ENCODE data around the gene ZNF726. TPM values are rescaled to one million over a fixed set of nuclear protein-coding genes. Genes with fewer than 3 reads are reported as not detected.
"Not testable (repeated sequence)": the region's sequence is repeated elsewhere in the genome, so short reads cannot be mapped to it uniquely, and the experiment has no call there.

ZNF726 gene
- total RNA-seq, result 1.7 and 2.2 TPM in 2 replicates
- long read RNA-seq, partial matches to known transcripts, result 0 of 7 reads
- long read RNA-seq, other reads (novel, unspliced or antisense), result 5 of 7 reads

DNA sequence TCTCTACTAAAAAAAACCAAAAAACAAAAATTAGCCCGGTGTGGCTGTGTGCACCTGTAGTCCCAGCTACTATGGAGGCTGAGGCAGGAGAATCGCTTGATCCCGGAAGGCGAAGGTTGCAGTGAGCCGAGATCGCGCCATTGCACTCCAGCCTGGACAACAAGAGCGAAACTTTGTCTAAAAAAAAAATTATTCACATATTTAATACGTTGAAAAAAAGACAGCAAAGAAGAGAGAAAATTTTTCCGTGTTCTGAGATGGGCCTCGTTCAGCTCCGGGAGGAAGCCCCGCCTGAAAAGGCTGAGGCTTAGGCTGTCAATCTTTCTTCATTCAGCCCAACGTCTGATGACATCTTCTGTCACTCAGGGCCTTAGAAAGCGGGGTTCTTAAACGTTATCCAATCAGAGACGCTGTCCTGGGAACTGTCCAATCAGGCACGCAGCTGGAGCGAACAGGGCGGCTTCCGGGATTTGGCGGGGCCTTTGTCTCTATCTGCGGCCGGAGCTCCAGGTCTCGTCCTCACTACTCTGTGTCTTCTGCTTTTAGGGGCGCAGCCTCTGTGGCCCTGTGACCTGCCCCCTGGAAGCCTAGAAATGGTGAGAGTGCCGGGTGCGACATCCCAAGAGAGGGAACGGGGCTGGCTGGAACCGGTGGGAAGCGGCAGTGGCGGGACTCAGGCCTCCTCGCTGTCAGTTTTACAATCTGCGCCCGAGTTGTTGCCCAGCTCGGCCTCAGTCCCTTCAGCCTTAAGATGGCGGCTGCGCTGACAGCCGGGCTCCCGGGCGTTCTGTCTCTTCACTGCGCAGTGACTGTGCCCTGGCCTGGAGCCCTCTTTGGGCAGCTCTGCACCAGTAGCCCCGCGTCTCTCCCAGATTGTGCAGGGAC lies at the start of gene ZNF726:
ZNF726 (plus strand) TSS at position 485 of the 885 bp plus-strand sequence; CDS start at position 594, 109 bp downstream.
- H3K27me3 Mint-ChIP-seq (ENCODE audit: unreplicated experiment), result no peaks in the 10 kb centered on the region
- H3K36me3 Mint-ChIP-seq (ENCODE audit: unreplicated experiment), result no peaks in the 10 kb centered on the region
- peaks cover 13% of the 10 kb centered on the region for H3K9me3 Mint-ChIP-seq (ENCODE audit: unreplicated experiment)
- peaks cover 2% of the 10 kb centered on the region for H3K4me1 Mint-ChIP-seq (ENCODE audit: unreplicated experiment)
- TF ChIP-seq, protein P1, sequence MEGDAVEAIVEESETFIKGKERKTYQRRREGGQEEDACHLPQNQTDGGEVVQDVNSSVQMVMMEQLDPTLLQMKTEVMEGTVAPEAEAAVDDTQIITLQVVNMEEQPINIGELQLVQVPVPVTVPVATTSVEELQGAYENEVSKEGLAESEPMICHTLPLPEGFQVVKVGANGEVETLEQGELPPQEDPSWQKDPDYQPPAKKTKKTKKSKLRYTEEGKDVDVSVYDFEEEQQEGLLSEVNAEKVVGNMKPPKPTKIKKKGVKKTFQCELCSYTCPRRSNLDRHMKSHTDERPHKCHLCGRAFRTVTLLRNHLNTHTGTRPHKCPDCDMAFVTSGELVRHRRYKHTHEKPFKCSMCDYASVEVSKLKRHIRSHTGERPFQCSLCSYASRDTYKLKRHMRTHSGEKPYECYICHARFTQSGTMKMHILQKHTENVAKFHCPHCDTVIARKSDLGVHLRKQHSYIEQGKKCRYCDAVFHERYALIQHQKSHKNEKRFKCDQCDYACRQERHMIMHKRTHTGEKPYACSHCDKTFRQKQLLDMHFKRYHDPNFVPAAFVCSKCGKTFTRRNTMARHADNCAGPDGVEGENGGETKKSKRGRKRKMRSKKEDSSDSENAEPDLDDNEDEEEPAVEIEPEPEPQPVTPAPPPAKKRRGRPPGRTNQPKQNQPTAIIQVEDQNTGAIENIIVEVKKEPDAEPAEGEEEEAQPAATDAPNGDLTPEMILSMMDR (IDR thresholded peaks at IDR 0.05), result no peak
- H3K4me3 Mint-ChIP-seq (ENCODE audit: unreplicated experiment), result peak within 1 kb of the TSS; percentile 91
- H3K27ac Mint-ChIP-seq (ENCODE audit: unreplicated experiment), result peak within 1 kb of the TSS; percentile 96
- peak; percentile 90 for DNase-seq (ENCODE audit: extremely low spot score, unreplicated experiment)

DNA sequence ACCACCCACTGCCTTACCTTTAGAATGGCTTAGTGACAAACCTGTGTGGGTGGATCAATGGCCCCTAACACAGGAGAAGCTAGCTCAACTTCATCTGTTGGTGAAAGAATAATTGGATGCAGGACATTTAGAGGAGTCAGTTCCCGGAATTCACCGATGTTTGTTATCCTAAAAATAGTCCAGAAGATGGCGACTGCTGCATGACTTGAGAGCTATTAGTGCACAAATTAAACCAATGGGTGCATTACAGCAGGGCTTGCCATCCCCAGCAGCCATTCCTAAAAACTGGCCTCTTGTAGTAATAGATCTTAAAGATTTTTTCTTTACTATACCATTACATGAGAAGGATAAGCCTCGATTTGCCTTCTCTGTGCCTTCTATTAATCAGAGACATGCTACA lies 46.8 kb upstream of the ZNF726 start:
- no peak for DNase-seq (ENCODE audit: extremely low spot score, unreplicated experiment)
- H3K27ac Mint-ChIP-seq (ENCODE audit: unreplicated experiment), result no peak overlapping the region
- no peaks in the 10 kb centered on the region for H3K36me3 Mint-ChIP-seq (ENCODE audit: unreplicated experiment)
- no peaks in the 10 kb centered on the region for H3K4me1 Mint-ChIP-seq (ENCODE audit: unreplicated experiment)
- H3K9me3 Mint-ChIP-seq (ENCODE audit: unreplicated experiment), result peaks cover 47% of the 10 kb centered on the region
- TF ChIP-seq, protein P1 (IDR thresholded peaks at IDR 0.05), result no peak
- H3K27me3 Mint-ChIP-seq (ENCODE audit: unreplicated experiment), result no peaks in the 10 kb centered on the region
- H3K4me3 Mint-ChIP-seq (ENCODE audit: unreplicated experiment), result no peak overlapping the region

DNA sequence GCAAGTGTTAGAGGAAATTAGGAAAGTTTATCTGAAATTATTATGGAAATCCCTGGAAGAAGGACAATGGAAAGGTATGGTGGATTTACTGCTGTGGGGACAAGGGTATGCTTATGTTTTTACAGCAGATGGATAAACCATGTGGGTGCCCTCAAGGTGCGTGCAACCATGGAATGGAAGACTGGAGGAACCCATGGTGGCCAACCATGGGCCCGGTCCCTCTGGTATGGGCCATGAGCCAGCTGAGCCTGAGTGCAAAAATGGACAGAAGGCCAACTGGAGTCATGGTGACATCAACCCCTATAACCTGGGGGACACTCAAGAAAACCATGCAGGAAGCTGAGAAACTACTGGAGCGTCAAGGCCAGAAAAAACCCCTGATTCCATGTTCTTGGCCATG lies 46.1 kb upstream of the ZNF726 start:
- Mint-ChIP-seq H3K27ac (ENCODE audit: unreplicated experiment) (no peak overlapping the region), H3K36me3 (ENCODE audit: unreplicated experiment) (no peaks in the 10 kb centered on the region), H3K27me3 (ENCODE audit: unreplicated experiment) (no peaks in the 10 kb centered on the region), H3K9me3 (ENCODE audit: unreplicated experiment) (peaks cover 45% of the 10 kb centered on the region), H3K4me1 (ENCODE audit: unreplicated experiment) (no peaks in the 10 kb centered on the region), H3K4me3 (ENCODE audit: unreplicated experiment) (no peak overlapping the region)
- TF ChIP-seq, protein P1 (IDR thresholded peaks at IDR 0.05), result no peak
- DNase-seq (ENCODE audit: extremely low spot score, unreplicated experiment), result no peak

- Mint-ChIP-seq H3K9me3 (ENCODE audit: unreplicated experiment) (peaks cover 44% of the 10 kb centered on the region), H3K27ac (ENCODE audit: unreplicated experiment) (no peak overlapping the region), H3K4me1 (ENCODE audit: unreplicated experiment) (no peaks in the 10 kb centered on the region), H3K27me3 (ENCODE audit: unreplicated experiment) (no peaks in the 10 kb centered on the region), H3K36me3 (ENCODE audit: unreplicated experiment) (no peaks in the 10 kb centered on the region), H3K4me3 (ENCODE audit: unreplicated experiment) (no peak overlapping the region)
- TF ChIP-seq, protein P1 (IDR thresholded peaks at IDR 0.05), result no peak
- no peak for DNase-seq (ENCODE audit: extremely low spot score, unreplicated experiment)
Measured at GRCh38 chr19:23872282-23872919, 42.3 kb upstream of the ZNF726 start.

DNA sequence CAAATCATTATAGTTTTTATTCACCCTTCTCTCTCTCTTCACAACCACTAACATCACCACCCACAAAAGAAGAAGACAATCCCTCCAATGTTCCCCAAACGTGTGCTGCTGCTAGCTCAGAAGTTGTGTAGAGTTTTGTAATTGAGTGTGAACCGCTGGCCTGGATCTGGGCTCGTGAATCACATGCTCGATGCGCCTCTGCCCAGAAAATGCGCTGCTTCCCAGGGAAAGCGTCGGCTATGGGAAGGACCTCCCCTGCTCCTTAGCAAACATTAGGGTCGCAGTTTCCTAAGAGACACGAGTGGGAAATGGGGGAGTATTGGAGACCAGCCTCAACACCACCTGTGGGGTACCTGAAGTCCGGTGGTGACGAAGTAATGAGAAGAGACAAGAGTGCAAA lies 38.4 kb upstream of the ZNF726 start:
- H3K4me3 Mint-ChIP-seq (ENCODE audit: unreplicated experiment), result no peak overlapping the region
- DNase-seq (ENCODE audit: extremely low spot score, unreplicated experiment), result no peak
- H3K4me1 Mint-ChIP-seq (ENCODE audit: unreplicated experiment), result no peaks in the 10 kb centered on the region
- TF ChIP-seq, protein P1 (IDR thresholded peaks at IDR 0.05), result no peak
- H3K27ac Mint-ChIP-seq (ENCODE audit: unreplicated experiment), result no peak overlapping the region
- no peaks in the 10 kb centered on the region for H3K36me3 Mint-ChIP-seq (ENCODE audit: unreplicated experiment)
- H3K27me3 Mint-ChIP-seq (ENCODE audit: unreplicated experiment), result no peaks in the 10 kb centered on the region
- H3K9me3 Mint-ChIP-seq (ENCODE audit: unreplicated experiment), result peaks cover 42% of the 10 kb centered on the region

- not testable (repeated sequence) for DNase-seq (ENCODE audit: extremely low spot score, unreplicated experiment); H3K36me3 Mint-ChIP-seq (ENCODE audit: unreplicated experiment); H3K27me3 Mint-ChIP-seq (ENCODE audit: unreplicated experiment); H3K4me1 Mint-ChIP-seq (ENCODE audit: unreplicated experiment); H3K4me3 Mint-ChIP-seq (ENCODE audit: unreplicated experiment); H3K27ac Mint-ChIP-seq (ENCODE audit: unreplicated experiment)
- peaks cover 41% of the 10 kb centered on the region for H3K9me3 Mint-ChIP-seq (ENCODE audit: unreplicated experiment)
Measured at GRCh38 chr19:23876756-23877155, 37.9 kb upstream of the ZNF726 start.

Data from osteocyte (in vitro differentiated cells).